PC-3 (cell line): ENCODE measurements around the gene OMA1. TPM values are rescaled to one million over a fixed set of nuclear protein-coding genes. Genes with fewer than 3 reads are reported as not detected.
"Not testable (repeated sequence)": the region's sequence is repeated elsewhere in the genome, so short reads cannot be mapped to it uniquely, and the experiment has no call there.

Experiments used
- ATAC-seq: fragments of 200-7000 bp; cut with Tn5 transposase; 2 replicates; pipeline ENCODE4 v1.9.1; 2020; ENCODE audit warnings: mild to moderate bottlenecking, moderate library complexity
- BruUV-seq: library from RNA; stranded (reverse); fragments of 400-500 nt; replicated peaks from 2 replicates; lab custom pipeline; 2021; lab: Mats Ljungman, UMichigan
- CTCF ChIA-PET: fragments of 300-600 bp; sonication (Branson Sonifier 250); formaldehyde crosslinking; loops from one replicate; lab custom pipeline; 2022; ENCODE audit warnings: antibody characterized with exemption; lab: Charles Lee
- POLR2A ChIA-PET: fragments of 300-600 bp; sonication (Branson Sonifier 250); formaldehyde crosslinking; loops from one replicate; lab custom pipeline; 2022; ENCODE audit warnings: antibody characterized with exemption; ENCODE audit not compliant: unreplicated experiment; lab: Charles Lee
- DNase-seq: peaks from one replicate; pipeline ENCODE4 v3.0.0-alpha.2; 2015
- H2AFZ ChIP-seq: fragments of 300-600 bp; sonication (generic); 2 replicates; pipeline ENCODE4 v1.6.0; 2016; ENCODE audit warnings: antibody characterized with exemption, low read length
- H3F3A ChIP-seq: fragments of 300-600 bp; sonication (generic); one replicate; pipeline ENCODE4 v1.6.0; 2017; ENCODE audit warnings: antibody characterized with exemption, low read length, control low read depth, mild to moderate bottlenecking; ENCODE audit not compliant: unreplicated experiment
- H3K27ac ChIP-seq: fragments of 300-600 bp; sonication (generic); 2 replicates; pipeline ENCODE4 v1.5.1; 2016; ENCODE audit warnings: mild to moderate bottlenecking, low read length
- H3K27me3 ChIP-seq: fragments of 300-600 bp; sonication (generic); 2 replicates; pipeline ENCODE4 v1.6.1; 2016; ENCODE audit warnings: low read length, mixed read lengths
- H3K36me3 ChIP-seq: fragments of 300-600 bp; sonication (generic); 2 replicates; pipeline ENCODE4 v1.6.1; 2016; ENCODE audit warnings: low read depth, mixed run types, low read length, mixed read lengths
- H3K4me1 ChIP-seq: fragments of 300-600 bp; sonication (generic); 2 replicates; pipeline ENCODE4 v1.5.1; 2016; ENCODE audit warnings: low read length; ENCODE audit not compliant: insufficient read depth
- H3K4me2 ChIP-seq: fragments of 300-600 bp; sonication (generic); 2 replicates; pipeline ENCODE4 v1.6.0; 2016; ENCODE audit warnings: low read length
- H3K4me3 ChIP-seq: fragments of 300-600 bp; sonication (generic); 2 replicates; pipeline ENCODE4 v1.5.1; 2016; ENCODE audit warnings: mild to moderate bottlenecking, low read length, mixed read lengths
- H3K79me2 ChIP-seq: fragments of 300-600 bp; sonication (generic); 2 replicates; pipeline ENCODE4 v1.6.1; 2017; ENCODE audit warnings: low read length, mixed read lengths
- H3K9ac ChIP-seq: fragments of 300-600 bp; sonication (generic); 2 replicates; pipeline ENCODE4 v1.6.0; 2016; ENCODE audit warnings: mild to moderate bottlenecking, low read length
- H3K9me2 ChIP-seq: fragments of 300-600 bp; sonication (generic); replicated peaks from 2 replicates; pipeline ENCODE4 v1.6.1; 2016; ENCODE audit warnings: mixed run types, low read length, mixed read lengths
- H3K9me3 ChIP-seq: fragments of 300-600 bp; sonication (generic); 2 replicates; pipeline ENCODE4 v1.6.1; 2016; ENCODE audit warnings: low read length, mixed read lengths
- H4K20me1 ChIP-seq: fragments of 300-600 bp; sonication (generic); 2 replicates; pipeline ENCODE4 v1.6.1; 2016; ENCODE audit warnings: low read length, mixed read lengths
- EZH2 ChIP-seq: fragments of 300-600 bp; sonication (generic); IDR thresholded peaks from one replicate; pipeline ENCODE4 v1.6.1; 2017; ENCODE audit warnings: antibody characterized with exemption, mild to moderate bottlenecking, low read length; ENCODE audit not compliant: unreplicated experiment
- EZH2phosphoT487 ChIP-seq: fragments of 300-600 bp; sonication (generic); IDR thresholded peaks from 2 replicates; pipeline ENCODE4 v1.6.1; 2018; ENCODE audit warnings: mild to moderate bottlenecking, antibody characterized with exemption, low read length, borderline replicate concordance
- intact Hi-C: fragments of 100-400 bp; cut with micrococcal nuclease; formaldehyde crosslinking; loops from 2 replicates; pipeline ENCODE4 v1.9.0; 2023
- total RNA-seq: library from RNA; depleted of rRNA; stranded (reverse); fragments of >200 nt; gene quantifications from 2 replicates; pipeline ENCODE4 v1.2.3, GENCODE V29; 2014
- TF ChIP-seq, protein P1 (sequence below): fragments of 300-600 bp; sonication (generic); conservative IDR thresholded peaks from 2 replicates; pipeline ENCODE4 v1.5.1; 2017; ENCODE audit warnings: antibody characterized with exemption, low read depth, mild to moderate bottlenecking, low read length

The OMA1 gene
- total RNA-seq, 1 experiment from 2014 or later = 16.1 TPM

DNA sequence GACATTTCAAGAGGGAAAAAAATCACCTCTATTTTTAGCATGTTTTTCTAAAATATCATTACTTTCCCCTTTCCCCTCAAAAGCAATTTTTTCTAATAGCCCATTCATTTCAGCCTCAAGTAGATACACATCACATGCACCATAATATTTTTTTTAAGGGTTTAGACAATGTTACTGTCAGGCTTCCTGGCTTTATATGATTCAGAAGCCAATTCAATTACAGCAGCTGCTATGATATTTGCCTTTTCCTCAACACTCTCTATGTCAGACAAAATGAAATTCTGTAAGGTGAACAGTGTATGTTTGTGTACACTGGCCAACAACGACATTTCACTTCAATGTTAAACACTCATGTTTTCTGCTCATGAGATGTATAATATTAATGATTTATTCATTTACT lies 46.5 kb downstream of the OMA1 start:
- Histone ChIP-seq H3K9me2 (no peaks in the 10 kb centered on the region), H3K36me3 (no peaks in the 10 kb centered on the region), H3K9me3 (no peaks in the 10 kb centered on the region), H3F3A (no peaks in the 10 kb centered on the region), H4K20me1 (no peaks in the 10 kb centered on the region), H3K27ac (no peak overlapping the region), H3K4me1 (no peaks in the 10 kb centered on the region), H3K9ac (no peak overlapping the region), H3K79me2 (no peaks in the 10 kb centered on the region), H3K4me2 (no peak overlapping the region), H3K27me3 (no peaks in the 10 kb centered on the region), H3K4me3 (no peak overlapping the region), H2AFZ (no peak overlapping the region)
- no peak for ATAC-seq
- intact Hi-C loops = no loop called here
- no peak for DNase-seq
- ChIA-PET POLR2A (no interaction called here), CTCF (no interaction called here)
- TF ChIP-seq EZH2 = no peak
- TF ChIP-seq, protein P1, sequence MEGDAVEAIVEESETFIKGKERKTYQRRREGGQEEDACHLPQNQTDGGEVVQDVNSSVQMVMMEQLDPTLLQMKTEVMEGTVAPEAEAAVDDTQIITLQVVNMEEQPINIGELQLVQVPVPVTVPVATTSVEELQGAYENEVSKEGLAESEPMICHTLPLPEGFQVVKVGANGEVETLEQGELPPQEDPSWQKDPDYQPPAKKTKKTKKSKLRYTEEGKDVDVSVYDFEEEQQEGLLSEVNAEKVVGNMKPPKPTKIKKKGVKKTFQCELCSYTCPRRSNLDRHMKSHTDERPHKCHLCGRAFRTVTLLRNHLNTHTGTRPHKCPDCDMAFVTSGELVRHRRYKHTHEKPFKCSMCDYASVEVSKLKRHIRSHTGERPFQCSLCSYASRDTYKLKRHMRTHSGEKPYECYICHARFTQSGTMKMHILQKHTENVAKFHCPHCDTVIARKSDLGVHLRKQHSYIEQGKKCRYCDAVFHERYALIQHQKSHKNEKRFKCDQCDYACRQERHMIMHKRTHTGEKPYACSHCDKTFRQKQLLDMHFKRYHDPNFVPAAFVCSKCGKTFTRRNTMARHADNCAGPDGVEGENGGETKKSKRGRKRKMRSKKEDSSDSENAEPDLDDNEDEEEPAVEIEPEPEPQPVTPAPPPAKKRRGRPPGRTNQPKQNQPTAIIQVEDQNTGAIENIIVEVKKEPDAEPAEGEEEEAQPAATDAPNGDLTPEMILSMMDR = no peak
- TF ChIP-seq EZH2phosphoT487 = no peak
- no TSS peak for BruUV-seq

DNA sequence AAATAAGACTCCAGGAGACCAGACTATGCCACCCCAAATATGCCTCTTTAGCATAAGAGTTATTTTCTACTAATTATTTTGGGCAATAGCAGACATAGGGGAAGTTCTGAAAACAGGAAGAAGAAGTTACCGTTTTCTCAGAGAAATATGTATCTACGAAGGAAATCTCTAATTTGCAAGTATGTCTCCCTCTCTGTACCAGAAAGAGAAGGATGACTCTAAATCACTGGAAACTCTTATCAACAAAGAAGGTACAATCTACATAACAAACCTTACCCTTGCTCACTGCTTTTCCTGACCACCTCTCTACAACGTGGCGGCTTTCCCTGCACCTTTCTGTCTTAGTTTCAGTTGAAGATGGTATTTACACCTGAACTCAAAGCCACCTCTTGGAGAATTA lies 49.0 kb downstream of the OMA1 start:
- intact Hi-C loops = no loop called here
- CTCF ChIA-PET = no interaction called here

DNA sequence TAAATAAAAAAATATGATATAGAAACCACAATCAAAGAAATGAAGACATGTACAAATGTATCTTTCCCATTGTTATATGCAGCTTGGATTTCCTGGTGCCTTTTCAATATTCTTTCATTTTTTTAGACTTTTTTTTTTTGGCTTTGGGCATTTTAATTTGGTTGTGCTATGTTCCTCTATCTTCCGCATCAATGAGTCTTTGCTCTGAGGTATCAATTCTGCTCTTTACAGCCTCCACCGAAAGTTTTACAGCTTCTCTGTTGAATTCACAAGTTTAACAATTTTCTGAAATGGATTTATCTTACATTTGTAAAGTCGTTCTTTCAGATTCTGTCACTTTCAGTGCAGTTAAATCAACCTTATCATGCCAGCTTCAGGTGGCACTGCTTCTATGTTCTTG lies 50.5 kb downstream of the OMA1 start:
- no peak overlapping the region for H3K4me2 ChIP-seq
- TF ChIP-seq EZH2phosphoT487 (no peak), EZH2 (no peak)
- TF ChIP-seq, protein P1 = no peak
- H3K79me2 ChIP-seq = no peaks in the 10 kb centered on the region
- intact Hi-C loops = no loop called here
- H3K4me3 ChIP-seq = no peak overlapping the region
- H2AFZ ChIP-seq = no peak overlapping the region
- ChIA-PET CTCF (no interaction called here), POLR2A (no interaction called here)
- no peaks in the 10 kb centered on the region for H3K27me3 ChIP-seq
- no peaks in the 10 kb centered on the region for H4K20me1 ChIP-seq
- ATAC-seq = no peak
- H3K9ac ChIP-seq = no peak overlapping the region
- no peak for DNase-seq
- no peaks in the 10 kb centered on the region for H3K4me1 ChIP-seq
- no peak overlapping the region for H3K27ac ChIP-seq
- no peaks in the 10 kb centered on the region for H3K9me3 ChIP-seq
- no peaks in the 10 kb centered on the region for H3K9me2 ChIP-seq
- BruUV-seq = no TSS peak
- no peaks in the 10 kb centered on the region for H3F3A ChIP-seq
- H3K36me3 ChIP-seq = no peaks in the 10 kb centered on the region

More for the DNA sequence above, 49.0 kb downstream of the OMA1 start:
- H3K27me3 ChIP-seq = no peaks in the 10 kb centered on the region
- no peak overlapping the region for H2AFZ ChIP-seq
- POLR2A ChIA-PET = no interaction called here
- BruUV-seq = no TSS peak
- no peak overlapping the region for H3K4me3 ChIP-seq
- ATAC-seq = no peak
- H4K20me1 ChIP-seq = no peaks in the 10 kb centered on the region
- H3K4me2 ChIP-seq = no peak overlapping the region
- no peak overlapping the region for H3K27ac ChIP-seq
- no peak for DNase-seq
- H3K36me3 ChIP-seq = no peaks in the 10 kb centered on the region
- no peaks in the 10 kb centered on the region for H3K9me3 ChIP-seq
- H3F3A ChIP-seq = no peaks in the 10 kb centered on the region
- H3K79me2 ChIP-seq = no peaks in the 10 kb centered on the region
- H3K9ac ChIP-seq = no peak overlapping the region
- no peaks in the 10 kb centered on the region for H3K9me2 ChIP-seq
- H3K4me1 ChIP-seq = no peaks in the 10 kb centered on the region
- TF ChIP-seq, protein P1 = no peak
- TF ChIP-seq EZH2phosphoT487 = no peak
- TF ChIP-seq EZH2 = no peak

GRCh38 chr1:58488914-58489313 lies 57.6 kb downstream of the OMA1 start:
- intact Hi-C loops, H4K20me1 ChIP-seq, H3K4me3 ChIP-seq, DNase-seq, H3K79me2 ChIP-seq, POLR2A ChIA-PET, H3K27ac ChIP-seq, H3K27me3 ChIP-seq, H2AFZ ChIP-seq, ATAC-seq, H3K9ac ChIP-seq, H3K9me3 ChIP-seq, H3K4me1 ChIP-seq, H3F3A ChIP-seq, BruUV-seq, H3K4me2 ChIP-seq, H3K36me3 ChIP-seq, H3K9me2 ChIP-seq, CTCF ChIA-PET: not testable (repeated sequence)
